Type B pancreatic cell (in vitro differentiated cells): ENCODE measurements around the gene SPATA33. TPM values are rescaled to one million over a fixed set of nuclear protein-coding genes. Genes with fewer than 3 reads are reported as not detected.

Experiments
- DNase-seq: peaks from one replicate; pipeline ENCODE4 v3.0.0; 2021; ENCODE audit warnings: mixed read lengths; ENCODE audit not compliant: unreplicated experiment; ENCODE audit errors: extremely low spot score
- H3K27ac Mint-ChIP-seq: 2 replicates; pipeline ENCODE4 v1.8.0; 2021; ENCODE audit warnings: mild to moderate bottlenecking, mixed read lengths
- H3K27me3 Mint-ChIP-seq: 2 replicates; pipeline ENCODE4 v1.8.0; 2021; ENCODE audit warnings: mixed read lengths
- H3K36me3 Mint-ChIP-seq: 2 replicates; pipeline ENCODE4 v1.8.0; 2021; ENCODE audit warnings: mixed read lengths
- H3K4me1 Mint-ChIP-seq: one replicate; pipeline ENCODE4 v1.8.0; 2021; ENCODE audit warnings: mixed read lengths; ENCODE audit not compliant: unreplicated experiment
- H3K4me3 Mint-ChIP-seq: 2 replicates; pipeline ENCODE4 v1.8.0; 2021; ENCODE audit warnings: mild to moderate bottlenecking, mixed read lengths
- H3K9me3 Mint-ChIP-seq: 2 replicates; pipeline ENCODE4 v1.8.0; 2021; ENCODE audit warnings: mixed read lengths
- CTCF ChIP-seq: fragments of 200-600 bp; sonication (generic); conservative IDR thresholded peaks from 2 replicates; pipeline ENCODE4 v1.5.0; 2021; ENCODE audit warnings: antibody characterized with exemption, mild to moderate bottlenecking
- long read RNA-seq: library from polyadenylated mRNA; unstranded; transcript quantifications from one replicate; pipeline ENCODE4 v2.0.0, GENCODE V29; 2020
- total RNA-seq: library from RNA; stranded (reverse); gene quantifications from 2 replicates; pipeline ENCODE4 v1.2.1, GENCODE V29; 2021; ENCODE audit warnings: low replicate concordance

Gene SPATA33
- 11.7 and 23.2 TPM in 2 replicates for total RNA-seq
- long read RNA-seq, partial matches to known transcripts, result 0 of 2 reads
- long read RNA-seq, other reads (novel, unspliced or antisense), result 2 of 2 reads

DNA sequence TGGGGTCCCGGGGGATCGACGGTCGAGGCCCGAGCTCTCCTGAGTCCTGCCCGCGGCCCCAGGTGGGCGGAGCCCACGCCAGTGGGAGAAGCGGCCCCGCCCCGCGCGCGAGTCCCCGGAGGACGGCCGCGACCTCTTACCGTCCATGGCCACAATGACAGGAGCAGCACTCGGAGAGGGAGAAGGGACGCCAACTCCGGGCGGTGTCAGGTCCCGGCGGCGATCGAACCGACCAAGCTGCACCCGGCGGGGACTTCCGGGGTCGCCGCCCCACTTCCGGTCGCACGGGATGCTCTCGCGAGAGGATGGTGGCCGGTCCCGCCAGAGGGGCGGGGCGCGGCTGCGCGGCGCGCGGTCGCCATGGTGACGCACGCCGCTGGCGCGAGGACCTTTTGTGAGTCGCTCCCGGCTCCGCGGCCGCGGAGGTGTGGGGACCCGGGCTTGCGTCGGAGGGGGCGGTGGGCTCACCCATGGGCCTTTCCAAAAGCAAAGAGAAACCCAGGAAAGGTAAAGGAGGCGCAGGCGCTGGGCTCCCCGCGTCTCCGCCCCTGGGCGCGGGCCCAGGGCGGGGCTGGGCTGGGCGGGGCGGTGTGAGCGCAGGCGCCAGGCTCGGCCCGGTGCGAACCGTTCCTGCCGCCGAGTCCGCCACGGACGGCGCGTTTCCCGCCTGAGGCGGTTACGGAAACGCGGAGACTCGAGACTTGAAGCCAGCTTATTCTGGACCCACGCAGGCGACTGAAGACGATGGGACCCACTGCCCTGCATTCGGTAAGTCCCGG is at the start of gene SPATA33, which contains the start of gene CHMP1A:
SPATA33 (plus strand) TSS at position 395 of the 779 bp plus-strand sequence; CDS start at position 471, 76 bp downstream.
CHMP1A (minus strand) TSS at position 267 of the 779 bp plus-strand sequence; CDS start at position 147, 120 bp downstream.
- H3K27ac Mint-ChIP-seq, result peak within 1 kb of the TSS; percentile 82
- H3K9me3 Mint-ChIP-seq, result no peaks in the 10 kb centered on the region
- no peak for TF ChIP-seq CTCF
- peaks cover 12% of the 10 kb centered on the region for H3K4me1 Mint-ChIP-seq
- peaks cover 22% of the 10 kb centered on the region for H3K36me3 Mint-ChIP-seq
- H3K4me3 Mint-ChIP-seq, result peak within 1 kb of the TSS; percentile 92
- H3K27me3 Mint-ChIP-seq, result no peaks in the 10 kb centered on the region
- DNase-seq, result peak; percentile 96

- DNase-seq, result no peak
- H3K36me3 Mint-ChIP-seq, result no peaks in the 10 kb centered on the region
- no peaks in the 10 kb centered on the region for H3K9me3 Mint-ChIP-seq
- no peak overlapping the region for H3K27ac Mint-ChIP-seq
- H3K27me3 Mint-ChIP-seq, result peaks cover under 1% of the 10 kb centered on the region
- peaks cover 9% of the 10 kb centered on the region for H3K4me1 Mint-ChIP-seq
- no peak overlapping the region for H3K4me3 Mint-ChIP-seq
- no peak for TF ChIP-seq CTCF
Observed at GRCh38 chr16:89607937-89608740, 49.5 kb upstream of the SPATA33 start.

DNA sequence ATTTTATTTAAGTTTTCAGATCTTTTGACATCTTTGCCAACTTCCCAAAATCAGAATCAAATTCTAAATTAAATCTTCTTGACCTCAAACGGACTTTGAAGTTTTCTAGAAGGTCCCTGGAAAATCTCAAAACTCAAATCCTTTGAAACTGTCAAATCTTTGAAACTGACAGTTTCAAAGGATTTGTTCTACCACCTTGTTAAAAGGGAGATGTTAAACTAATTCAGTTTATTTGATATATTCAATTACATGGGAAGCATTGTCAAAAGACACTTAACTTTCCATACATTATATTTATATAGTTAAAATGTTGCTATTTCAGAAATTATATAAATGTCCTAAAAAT is 47.6 kb upstream of the SPATA33 start:
- H3K4me3 Mint-ChIP-seq, result no peak overlapping the region

DNA sequence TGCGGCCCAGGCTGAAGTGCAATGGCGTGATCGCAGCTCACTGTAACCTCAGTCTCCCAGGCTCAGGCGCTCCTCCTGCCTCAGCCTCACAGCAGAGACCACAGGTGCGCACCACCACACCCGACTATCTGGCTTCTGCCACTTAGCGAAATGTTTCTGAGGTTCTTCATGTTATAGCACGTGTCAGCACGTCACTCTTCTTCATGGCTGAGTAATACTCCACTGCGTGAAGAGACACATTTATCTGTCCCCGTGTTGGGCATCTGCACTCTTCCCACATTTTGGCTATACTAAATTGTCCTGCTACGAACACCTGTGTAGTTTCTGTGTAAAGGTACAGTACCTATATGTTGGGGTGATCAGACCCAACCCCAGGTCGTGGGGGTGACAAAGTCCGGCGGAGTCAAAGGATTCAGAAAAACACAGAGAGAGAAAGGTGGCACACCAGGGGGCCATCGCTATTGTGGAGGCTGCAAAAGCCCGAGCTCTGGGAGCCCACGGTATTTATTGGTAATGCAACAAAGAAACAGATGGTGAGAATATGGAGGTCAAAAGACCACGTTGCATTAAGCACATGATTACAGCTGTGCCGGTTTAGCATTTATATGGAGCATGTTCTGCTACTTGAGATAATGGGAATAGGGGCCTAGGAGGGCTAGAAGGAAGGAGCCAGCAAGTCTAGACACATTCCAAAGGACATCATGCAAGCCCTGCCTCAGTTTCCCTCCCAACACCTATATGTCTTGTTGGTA is 45.0 kb upstream of the SPATA33 start:
- H3K4me1 Mint-ChIP-seq, result peaks cover 10% of the 10 kb centered on the region
- peak overlapping the region; percentile 65 for H3K27ac Mint-ChIP-seq
- H3K27me3 Mint-ChIP-seq, result no peaks in the 10 kb centered on the region
- no peaks in the 10 kb centered on the region for H3K9me3 Mint-ChIP-seq
- no peaks in the 10 kb centered on the region for H3K36me3 Mint-ChIP-seq
- TF ChIP-seq CTCF, result no peak
- no peak overlapping the region for H3K4me3 Mint-ChIP-seq
- DNase-seq, result no peak

More for the DNA sequence above, 47.6 kb upstream of the SPATA33 start:
- TF ChIP-seq CTCF, result no peak
- H3K36me3 Mint-ChIP-seq, result no peaks in the 10 kb centered on the region
- no peak overlapping the region for H3K27ac Mint-ChIP-seq
- H3K27me3 Mint-ChIP-seq, result no peaks in the 10 kb centered on the region
- H3K4me1 Mint-ChIP-seq, result peaks cover 10% of the 10 kb centered on the region
- no peak for DNase-seq
- H3K9me3 Mint-ChIP-seq, result no peaks in the 10 kb centered on the region

DNA sequence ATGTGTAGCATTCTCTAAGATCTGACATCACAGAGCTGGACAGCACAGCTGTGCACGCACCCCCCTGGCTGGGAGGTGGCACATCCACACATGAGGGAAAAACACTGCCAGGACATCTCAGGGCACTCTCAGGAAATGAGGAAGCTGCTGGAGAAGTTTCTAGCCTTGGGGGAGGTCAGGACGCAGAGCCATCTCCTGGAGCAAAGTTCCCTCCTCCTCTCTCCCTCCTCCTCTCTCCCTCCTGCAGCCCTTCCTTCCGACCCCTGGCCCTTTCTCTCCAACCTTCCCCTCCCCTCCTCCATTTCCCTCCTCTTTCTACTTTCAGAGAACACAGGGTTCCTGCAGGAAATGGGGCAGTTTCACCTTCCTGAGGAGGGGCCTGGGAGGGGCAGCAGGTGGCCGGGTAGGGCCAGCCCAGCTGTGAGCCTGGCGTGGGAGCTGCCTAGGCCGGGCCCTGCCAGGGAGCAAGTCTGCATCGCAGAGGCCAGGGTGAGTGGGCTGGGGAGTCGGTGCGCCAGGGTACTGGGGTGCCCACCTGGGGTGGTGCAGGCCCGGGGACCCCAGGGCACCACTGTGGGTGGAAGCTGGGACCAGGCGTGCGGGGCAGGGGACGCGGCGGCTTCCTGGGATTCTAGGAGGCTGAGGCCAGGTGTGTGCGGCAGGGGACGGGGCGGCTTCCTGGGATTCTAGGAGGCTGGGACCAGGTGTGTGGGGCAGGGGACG is 44.2 kb upstream of the SPATA33 start, which contains the start of gene DPEP1:
DPEP1 (plus strand) TSS at position 412 of the 723 bp plus-strand sequence. CDS start 16,769 bp downstream, outside the sequence.
- TF ChIP-seq CTCF, result no peak
- Mint-ChIP-seq H3K4me3 (no peak within 1 kb of the TSS), H3K27ac (peak within 1 kb of the TSS; percentile 65), H3K9me3 (no peaks in the 10 kb centered on the region), H3K36me3 (no peaks in the 10 kb centered on the region), H3K27me3 (no peaks in the 10 kb centered on the region), H3K4me1 (peaks cover 10% of the 10 kb centered on the region)
- DNase-seq, result no peak
